ENCODE measurements around the gene CPN1.
A peak's percentile ranks its signal among the peaks of the same experiment; 100 is the strongest.
"Not testable (repeated sequence)": the region's sequence is repeated elsewhere in the genome, so short reads cannot be mapped to it uniquely, and the experiment has no call there.

CPN1 gene

GRCh38 chr10:100020886-100021253 is 60.8 kb downstream of the CPN1 start:
- DNase-seq: no peak

GRCh38 chr10:100020142-100020885 is 61.4 kb downstream of the CPN1 start:
- no peak for DNase-seq

- no peak for DNase-seq
Observed at GRCh38 chr10:100019787-100020141, 61.9 kb downstream of the CPN1 start.

GRCh38 chr10:100014071-100014762 is 67.5 kb downstream of the CPN1 start:
- DNase-seq: no peak

- no peak for DNase-seq
Observed at GRCh38 chr10:100013621-100014020, 68.0 kb downstream of the CPN1 start.

GRCh38 chr10:100011906-100012305 is 69.8 kb downstream of the CPN1 start:
- not testable (repeated sequence) for DNase-seq

- DNase-seq: peak; percentile 75
Observed at GRCh38 chr10:100009793-100010676, 71.6 kb downstream of the CPN1 start, which contains the start of gene DNMBP. TSS of gene DNMBP (minus strand) at chr10:100009947. CDS start at chr10:99972124, 37,823 bp downstream.

- DNase-seq: no peak
Observed at GRCh38 chr10:100009283-100009792, 72.3 kb downstream of the CPN1 start.

GRCh38 chr10:100008708-100009282 is 72.9 kb downstream of the CPN1 start:
- no peak for DNase-seq

- no peak for DNase-seq
Observed at GRCh38 chr10:100008142-100008522, 73.5 kb downstream of the CPN1 start.

- DNase-seq: no peak
Observed at GRCh38 chr10:100007231-100008141, 74.2 kb downstream of the CPN1 start.

GRCh38 chr10:100006243-100006886 is 75.3 kb downstream of the CPN1 start:
- no peak for DNase-seq

- no peak for DNase-seq
Observed at GRCh38 chr10:100004805-100005510, 76.7 kb downstream of the CPN1 start.

GRCh38 chr10:100000109-100000644 is 81.5 kb downstream of the CPN1 start:
- DNase-seq: no peak

GRCh38 chr10:99999319-100000108 is 82.2 kb downstream of the CPN1 start:
- no peak for DNase-seq

GRCh38 chr10:99998889-99999288 is 82.8 kb downstream of the CPN1 start:
- no peak for DNase-seq

GRCh38 chr10:99996671-99997648 is 84.7 kb downstream of the CPN1 start:
- DNase-seq: no peak

GRCh38 chr10:99995713-99996112 is 86.0 kb downstream of the CPN1 start:
- no peak for DNase-seq
